Brain pericyte (primary cell): ENCODE measurements around the gene RAC2.

ENCODE experiments used
- DNase-seq: peaks from one replicate; pipeline ENCODE4 v3.0.0-alpha.2; 2012; ENCODE audit warnings: low read depth, low spot score

The RAC2 gene

GRCh38 chr22:37221424-37222333 lies 22.4 kb downstream of the RAC2 start:
- DNase-seq = no peak

GRCh38 chr22:37220543-37220981 lies 23.5 kb downstream of the RAC2 start:
- no peak for DNase-seq

- no peak for DNase-seq
Measured at GRCh38 chr22:37219533-37219932, 24.5 kb downstream of the RAC2 start.

- no peak for DNase-seq
Measured at GRCh38 chr22:37218771-37219411, 25.2 kb downstream of the RAC2 start.

- no peak for DNase-seq
Measured at GRCh38 chr22:37218399-37218770, 25.7 kb downstream of the RAC2 start.

- DNase-seq = no peak
Measured at GRCh38 chr22:37215890-37216289, 28.2 kb downstream of the RAC2 start.

GRCh38 chr22:37214731-37215030 lies 29.4 kb downstream of the RAC2 start:
- DNase-seq = no peak

GRCh38 chr22:37213941-37214730 lies 29.9 kb downstream of the RAC2 start:
- no peak for DNase-seq

- DNase-seq = no peak
Measured at GRCh38 chr22:37213218-37213855, 30.7 kb downstream of the RAC2 start.

- DNase-seq = no peak
Measured at GRCh38 chr22:37212174-37212906, 31.7 kb downstream of the RAC2 start, which contains the start of gene SSTR3. Gene SSTR3, minus strand, starts transcription at chr22:37212477. Its CDS starts 4,674 bp downstream, at chr22:37207803.

- DNase-seq = no peak
Measured at GRCh38 chr22:37211866-37212173, 32.2 kb downstream of the RAC2 start.

- DNase-seq = no peak
Measured at GRCh38 chr22:37211075-37211865, 32.8 kb downstream of the RAC2 start.

- no peak for DNase-seq
Measured at GRCh38 chr22:37210041-37210803, 33.8 kb downstream of the RAC2 start.

- DNase-seq = no peak
Measured at GRCh38 chr22:37209140-37209845, 34.8 kb downstream of the RAC2 start.

- DNase-seq = no peak
Measured at GRCh38 chr22:37208401-37209139, 35.5 kb downstream of the RAC2 start.

GRCh38 chr22:37207981-37208380 lies 36.1 kb downstream of the RAC2 start:
- DNase-seq = no peak

GRCh38 chr22:37206841-37207821 lies 36.9 kb downstream of the RAC2 start:
- DNase-seq = no peak
